HT-29 (cell line): ENCODE data around the gene FASTKD2. TPM values are rescaled to one million over a fixed set of nuclear protein-coding genes. Genes with fewer than 3 reads are reported as not detected.
A peak's percentile ranks its signal among the peaks of the same experiment; 100 is the strongest.

ENCODE experiments used
- DNase-seq: peaks from one replicate; pipeline ENCODE4 v3.0.0-alpha.2; 2015; ENCODE audit warnings: low spot score
- small RNA-seq: library from RNA; depleted of rRNA; stranded (forward); fragments of <200 nt; gene quantifications from one replicate; pipeline ENCODE3, GENCODE V24; 2014
- total RNA-seq: library from RNA; depleted of rRNA; stranded (reverse); fragments of >200 nt; shearing (Covaris generic); gene quantifications from 2 replicates; pipeline ENCODE4 v1.2.3, GENCODE V29; 2014; rRNA removed

FASTKD2 gene
- total RNA-seq, 1 experiment from 2014 or later: 17.0 TPM

DNA sequence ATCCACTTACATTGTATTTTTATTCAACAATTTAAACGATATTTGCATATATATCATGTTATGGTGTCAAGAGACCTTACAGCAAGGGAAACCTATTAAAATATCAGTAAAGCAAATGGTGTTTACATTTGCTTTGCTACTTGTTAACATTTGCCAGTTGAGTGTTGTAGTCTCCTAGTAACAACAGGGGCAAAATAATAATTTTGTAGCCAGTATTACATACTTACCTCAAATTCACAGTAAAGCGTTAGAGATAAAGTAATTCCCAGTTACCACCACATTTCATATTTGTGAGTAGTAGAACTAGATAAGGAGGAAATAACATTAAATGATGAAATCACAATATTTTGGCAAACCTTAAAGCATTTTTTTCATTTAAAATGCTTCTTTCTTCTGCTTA, 71.3 kb downstream of the FASTKD2 start:
- DNase-seq: no peak

DNA sequence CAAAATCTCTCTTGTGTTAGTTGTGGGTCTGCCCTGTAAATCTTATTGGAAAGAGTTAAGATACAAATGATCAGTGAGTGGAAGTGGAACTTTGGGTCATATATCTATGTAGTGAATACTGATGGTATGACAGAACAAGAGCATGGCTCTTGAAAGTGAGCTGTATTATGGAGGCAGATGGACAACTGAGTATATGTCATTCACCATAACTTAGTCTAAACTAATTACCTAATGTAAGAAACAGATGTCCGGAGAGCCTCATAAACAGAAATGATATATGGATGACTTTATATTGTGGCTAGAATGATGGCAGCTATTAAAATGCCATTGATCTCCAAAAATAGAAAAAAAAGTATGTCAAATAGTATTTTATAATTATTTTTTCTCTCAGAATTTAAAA, 72.4 kb downstream of the FASTKD2 start:
- DNase-seq: no peak

DNA sequence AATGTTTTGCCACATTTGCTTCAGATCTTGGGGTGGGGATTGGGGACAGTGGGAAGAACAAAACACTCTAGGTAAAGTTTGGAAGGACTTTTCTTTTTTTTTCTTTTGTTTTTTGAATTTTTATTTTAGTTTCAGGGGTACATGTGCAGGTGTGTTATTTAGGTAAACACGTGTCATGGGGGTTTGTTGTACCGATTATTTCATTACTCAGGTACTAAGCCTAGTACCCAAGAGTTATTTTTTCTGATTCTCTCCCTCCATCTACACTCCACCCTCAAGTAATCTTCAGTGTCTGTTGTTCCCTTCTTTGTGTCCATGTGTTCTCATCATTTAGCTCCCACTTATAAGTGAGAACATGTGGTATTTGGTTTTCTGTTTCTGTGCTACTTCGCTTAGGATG, 73.3 kb downstream of the FASTKD2 start:
- no peak for DNase-seq

DNA sequence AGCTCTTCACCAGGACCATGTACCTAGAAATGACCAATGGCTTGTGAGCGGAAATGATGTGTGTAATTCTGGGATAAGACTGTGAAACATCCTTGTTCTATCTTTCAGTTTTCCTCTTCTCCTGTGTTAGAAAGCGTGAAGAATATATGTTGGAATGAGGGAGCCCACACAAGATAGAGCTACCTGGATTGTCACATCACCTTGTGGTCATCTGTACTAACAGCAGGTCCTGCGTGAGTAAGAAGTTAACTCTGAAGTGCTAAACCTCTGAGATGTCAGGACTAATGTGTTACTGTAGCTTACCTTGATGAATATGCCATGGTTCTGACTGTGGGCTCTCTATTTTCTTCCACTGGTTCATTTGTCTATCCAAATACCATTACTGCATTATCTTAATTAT, 75.6 kb downstream of the FASTKD2 start:
- DNase-seq: peak; percentile 11

Small RNA genes lying within 50 kb of the gene (small RNA-seq; reads per million reads assigned to genes)
- gene MIR3130-2: not detected

Other genes starting within 250 kb of the FASTKD2 start
- not detected in 2 replicates for gene FAM237A, start 123.1 kb upstream of the FASTKD2 start, total RNA-seq
- not detected in 2 replicates for gene DYTN, start 47.2 kb upstream of the FASTKD2 start, total RNA-seq
- gene MDH1B, start 278 bp upstream of the FASTKD2 start, total RNA-seq: 0.44 TPM in 1 of 2 replicates, not detected in the other
- gene CPO, start 173.9 kb downstream of the FASTKD2 start, total RNA-seq: not detected in 2 replicates